Adrenal gland (tissue), 12 donors: ENCODE measurements around the gene FHAD1. TPM values are rescaled to one million over a fixed set of nuclear protein-coding genes. Genes with fewer than 3 reads are reported as not detected.

ENCODE experiments used
- DNase-seq, 7 donors: peaks; one replicate each; pipeline ENCODE4 v3.0.0-alpha.2; 2019 to 2020
- H3K27ac ChIP-seq, 5 donors: fragments of 200-600 bp; sonication (generic) in 4 of 5; 1 replicate in 3 of 5; 2 replicates in 2 of 5; pipeline versions ENCODE4 v1.5.1 to v1.8.0; 2016 to 2020; ENCODE audit warnings: mild to moderate bottlenecking in 1 of 5
- H3K27me3 ChIP-seq: fragments of 200-600 bp; 2 replicates; pipeline ENCODE4 v1.8.0; 2021
- H3K36me3 ChIP-seq, 2 donors: fragments of 200-600 bp; replicated peaks in 1 of 2; 1 replicate in 1 of 2; 2 replicates in 1 of 2; pipeline versions ENCODE4 v1.5.1 to v1.8.0; 2018 to 2022
- H3K4me1 ChIP-seq, 2 donors: fragments of 200-600 bp; replicated peaks in 1 of 2; 1 replicate in 1 of 2; 2 replicates in 1 of 2; pipeline versions ENCODE4 v1.5.1 to v1.8.0; 2018 to 2021
- H3K4me3 ChIP-seq, 4 donors: fragments of 200-600 bp; sonication (generic) in 3 of 4; one replicate each; pipeline ENCODE4 v1.5.1; 2016 to 2018
- H3K9me3 ChIP-seq, 3 donors: fragments of 200-600 bp; sonication (generic) in 1 of 3; replicated peaks in 1 of 3; 1 replicate in 2 of 3; 2 replicates in 1 of 3; pipeline versions ENCODE4 v1.5.1 to v1.8.0; 2016 to 2021
- CTCF ChIP-seq, 6 experiments: fragments of 450-650 bp in 4 of 6; fragments of 200-600 bp in 2 of 6; sonication (generic) in 1 of 6; IDR thresholded peaks; 1 replicate in 5 of 6; 2 replicates in 1 of 6; pipeline versions ENCODE4 v1.5.1 to v1.8.0; 2016 to 2021; ENCODE audit warnings: antibody characterized with exemption in 6 of 6, mild to moderate bottlenecking in 2 of 6, moderate library complexity in 1 of 6
- POLR2A ChIP-seq, 2 donors: fragments of 450-650 bp; IDR thresholded peaks; one replicate each; pipeline ENCODE4 v1.6.1; 2017; ENCODE audit warnings: antibody characterized with exemption in 2 of 2, mild to moderate bottlenecking in 2 of 2, moderate library complexity in 1 of 2
- WGBS, 4 donors: extraction: QIAGEN DNeasy Blood & Tissue Kit in 2 of 4; methylation state at CpG; one replicate each; pipeline versions ENCODE4 v1.1.5 to v1.1.7; 2013 to 2017; 5-methylcytosine and 5-hydroxymethylcytosine counted together
- intact Hi-C, 2 donors: fragments of 100-400 bp; cut with DNase I; formaldehyde crosslinking; loops; one replicate each; pipeline versions ENCODE4 v1.14.1 to v1.15.0; 2022 to 2023
- polyA plus RNA-seq, 3 donors: library from polyadenylated mRNA; stranded (reverse); fragments of 200-250 nt in 2 of 3; fragments of 350-450 nt in 1 of 3; fragmentation: Illumina TruSeq in 1 of 3; extraction: RNeasy Lipid Tissue Mini Kit (QIAGEN cat#74804) in 1 of 3; gene quantifications; one replicate each; pipeline ENCODE4 v1.2.3, GENCODE V29; 2013 to 2014
- total RNA-seq, 9 donors: library from RNA; depleted of rRNA in 4 of 9; stranded (reverse); fragments of >200 nt in 4 of 9; fragments of 120-200 nt in 1 of 9; fragmentation: NEBNext Ultra II Directional in 1 of 9; extraction: Animal tissue kit (Norgen Biotek cat#: 25700) in 1 of 9; gene quantifications; one replicate each; pipeline versions ENCODE4 v1.1.0 to v1.2.4, GENCODE V29; 2013 to 2023
- donor health status: healthy with polysubstance abuse.
- donor health status: Bipolar disorder and iron deficiency.
- donor health status: DM: yes; HTN: yes; CAD: no.
- donor health status: DM: no; HTN: no; CAD: no.
- donor health status: DM: no; HTN: no; CAD: no.
- donor health status: DM: yes; HTN: yes; CAD: no.

The FHAD1 gene
- total and polyA plus RNA-seq, 12 donors = 0.09 to 1.6 (median 0.57) TPM; not detected in 1

GRCh38 chr1:15409388-15410222 lies 162.6 kb downstream of the FHAD1 start, which contains the start of gene EFHD2:
EFHD2 (plus strand) TSS chr1:15409888; CDS start chr1:15409972, 84 bp downstream.
- peaks cover 0 to 5% of the 10 kb centered on the region in 2 donors for H3K36me3 ChIP-seq
- intact Hi-C loops = loop anchor here in 1 of 2 donors (5.0 kb wide), 1 partner anchor 37 kb away; no protein-coding TSS in a partner anchor
- H3K27ac ChIP-seq = peak within 1 kb of the TSS in 4 of 5 donors; percentile 8 to 77 (median 74)
- no peaks in the 10 kb centered on the region for H3K27me3 ChIP-seq
- H3K9me3 ChIP-seq = no peaks in the 10 kb centered on the region
- DNase-seq = peak; percentile 74 to 87 (median 78)
- WGBS, 4 donors = 1 to 3% (median 1%) methylated on average over 14 to 99 of the region's 99 CpGs; no CpG with 5 or more reads in 1 of the 4 donors
- H3K4me3 ChIP-seq = peak within 1 kb of the TSS; percentile 42 to 87 (median 80)
- peaks cover 27 to 32% of the 10 kb centered on the region in 2 donors for H3K4me1 ChIP-seq
- TF ChIP-seq CTCF (IDR thresholded peaks at IDR 0.05) (no peak), POLR2A (IDR thresholded peaks at IDR 0.05) (peak; percentile 73 to 86)

DNA sequence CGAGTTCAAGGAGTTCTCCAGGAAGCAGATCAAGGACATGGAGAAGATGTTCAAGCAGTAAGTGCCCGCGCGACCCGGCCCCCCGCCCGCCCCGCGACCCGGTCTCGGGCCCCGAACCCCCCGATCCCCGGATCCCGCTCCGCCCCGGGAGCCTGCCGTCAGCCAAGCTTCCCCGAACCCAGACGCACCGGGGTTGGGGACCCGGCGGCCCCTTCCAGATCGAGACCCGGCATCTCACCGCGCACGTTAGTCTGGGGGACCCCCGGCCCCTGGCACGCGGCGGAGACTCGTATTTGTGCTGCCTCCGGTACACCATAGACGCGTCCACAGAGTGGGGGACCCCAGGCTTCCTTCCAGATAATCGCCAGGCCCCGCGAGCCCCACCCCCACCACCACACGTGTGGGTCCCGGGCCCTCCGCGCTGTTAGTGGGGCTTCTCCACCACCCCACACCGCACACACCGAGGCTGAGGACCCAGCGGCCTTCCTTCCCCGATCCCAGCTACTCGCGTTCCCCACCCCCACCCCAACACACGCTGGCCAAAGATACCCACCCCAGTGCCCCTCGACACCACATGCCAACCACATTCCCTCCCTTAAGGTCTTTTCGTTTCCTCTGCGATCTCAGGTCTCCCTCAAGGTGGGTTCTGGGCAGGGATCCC lies 163.3 kb downstream of the FHAD1 start:
- Histone ChIP-seq H3K36me3 (peaks cover 0 to 5% of the 10 kb centered on the region in 2 donors), H3K9me3 (no peaks in the 10 kb centered on the region), H3K27ac (peak overlapping the region in 4 of 5 donors; percentile 8 to 77 (median 74)), H3K27me3 (no peaks in the 10 kb centered on the region), H3K4me3 (peak overlapping the region; percentile 42 to 87 (median 80)), H3K4me1 (peaks cover 27 to 36% of the 10 kb centered on the region in 2 donors)
- WGBS, 4 donors = 0 to 1% (median 1%) methylated on average over 1 to 53 of the region's 53 CpGs
- peak in 4 of 7 donors; percentile 16 to 46 (median 24) for DNase-seq
- TF ChIP-seq CTCF (IDR thresholded peaks at IDR 0.05) (no peak), POLR2A (IDR thresholded peaks at IDR 0.05) (no peak)
- intact Hi-C loops = no loop called here

DNA sequence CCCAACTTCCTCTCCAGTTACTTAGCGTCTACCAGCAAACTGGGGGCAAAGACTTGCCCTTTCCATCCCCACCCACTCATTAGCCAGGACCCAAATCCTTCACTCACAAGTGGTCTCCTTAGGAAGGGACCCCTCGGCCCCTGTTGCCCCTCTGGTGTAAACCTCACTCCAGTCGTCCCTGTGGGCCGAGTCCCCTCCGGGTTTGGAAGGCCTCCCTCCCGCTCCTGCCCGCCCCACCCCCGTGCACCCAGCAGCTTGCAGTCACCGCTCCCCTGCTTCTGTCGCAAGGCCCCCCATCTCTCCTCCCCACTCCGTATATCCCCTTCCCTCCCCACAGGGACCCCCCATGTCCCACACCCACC lies 163.8 kb downstream of the FHAD1 start:
- Histone ChIP-seq H3K9me3 (no peaks in the 10 kb centered on the region), H3K4me3 (peak overlapping the region; percentile 42 to 87 (median 80)), H3K36me3 (peaks cover 0 to 5% of the 10 kb centered on the region in 2 donors), H3K27ac (peak overlapping the region in 4 of 5 donors; percentile 8 to 77 (median 74)), H3K27me3 (no peaks in the 10 kb centered on the region), H3K4me1 (peaks cover 32 to 41% of the 10 kb centered on the region in 2 donors)
- DNase-seq = peak in 3 of 7 donors; percentile 11 to 48 (median 22)
- intact Hi-C loops = no loop called here
- TF ChIP-seq POLR2A (IDR thresholded peaks at IDR 0.05) (no peak), CTCF (IDR thresholded peaks at IDR 0.05) (no peak)
- 10 to 32% (median 26%) methylated on average over 8 to 11 of the region's 11 CpGs for WGBS, 4 donors

DNA sequence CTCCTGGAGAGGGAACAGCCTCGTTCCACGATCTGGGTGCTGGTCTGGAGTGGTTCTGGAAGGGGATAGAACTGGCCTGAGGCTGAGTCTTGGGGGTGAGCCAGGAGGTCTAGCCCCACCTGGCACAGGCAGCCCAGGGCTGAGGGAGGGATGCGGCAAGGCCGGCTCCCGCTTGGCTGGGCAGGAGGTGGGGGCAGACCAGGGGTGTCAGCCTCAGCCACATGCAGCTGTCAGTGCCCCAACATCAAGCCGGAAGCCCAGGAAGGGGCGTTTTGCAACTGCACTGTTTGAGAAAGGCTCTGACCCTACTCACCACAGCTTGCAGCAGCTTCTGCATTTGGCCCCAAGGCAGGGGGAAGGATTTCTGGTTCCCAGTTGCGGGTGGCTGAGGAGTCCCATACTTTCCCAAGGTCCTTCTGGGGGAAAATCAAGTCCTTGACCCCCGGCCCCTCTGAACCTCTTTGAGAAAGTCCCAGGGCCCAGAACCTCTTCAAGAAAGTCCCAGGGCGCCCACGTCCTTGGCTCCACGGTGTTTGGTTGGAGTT lies 164.6 kb downstream of the FHAD1 start:
- H3K27me3 ChIP-seq = no peaks in the 10 kb centered on the region
- H3K9me3 ChIP-seq = no peaks in the 10 kb centered on the region
- peak overlapping the region in 4 of 5 donors; percentile 27 to 83 (median 76) for H3K27ac ChIP-seq
- intact Hi-C loops = no loop called here
- H3K4me3 ChIP-seq = peak overlapping the region in 2 of 4 donors; percentile 85 to 87
- peaks cover 39 to 49% of the 10 kb centered on the region in 2 donors for H3K4me1 ChIP-seq
- peaks cover 0 to 5% of the 10 kb centered on the region in 2 donors for H3K36me3 ChIP-seq
- peak; percentile 49 to 77 (median 61) for DNase-seq
- TF ChIP-seq POLR2A (IDR thresholded peaks at IDR 0.05) = no peak
- no peak for TF ChIP-seq CTCF (IDR thresholded peaks at IDR 0.05)
- WGBS, 4 donors = 17 to 36% (median 27%) methylated on average over 1 to 12 of the region's 12 CpGs
